Esophagus muscularis mucosa (tissue), 4 donors: ENCODE measurements around the gene RANBP3. TPM values are rescaled to one million over a fixed set of nuclear protein-coding genes. Genes with fewer than 3 reads are reported as not detected.

Experiments used
- DNase-seq: peaks from one replicate; pipeline ENCODE4 v3.0.0-alpha.2; 2017; ENCODE audit errors: extremely low spot score
- H3K27ac ChIP-seq, 4 donors: fragments of 200-600 bp; sonication (generic); replicated peaks in 1 of 4; 1 replicate in 3 of 4; 2 replicates in 1 of 4; pipeline ENCODE4 v1.5.1; 2016 to 2019; ENCODE audit warnings: mild to moderate bottlenecking in 1 of 4
- H3K27me3 ChIP-seq, 4 donors: fragments of 200-600 bp; sonication (generic); one replicate each; pipeline versions ENCODE4 v1.5.1 to v1.6.0; 2016 to 2019
- H3K36me3 ChIP-seq, 4 donors: fragments of 200-600 bp; sonication (generic); one replicate each; pipeline ENCODE4 v1.5.1; 2016 to 2019
- H3K4me1 ChIP-seq, 4 donors: fragments of 200-600 bp; sonication (generic); one replicate each; pipeline ENCODE4 v1.5.1; 2016 to 2019
- H3K4me3 ChIP-seq, 4 donors: fragments of 200-600 bp; sonication (generic); 1 replicate in 2 of 4; 2 replicates in 2 of 4; pipeline ENCODE4 v1.5.1; 2016 to 2019; ENCODE audit warnings: mild to moderate bottlenecking in 4 of 4, moderate library complexity in 1 of 4
- H3K9me3 ChIP-seq, 4 donors: fragments of 200-600 bp; sonication (generic); 1 replicate in 3 of 4; 2 replicates in 1 of 4; pipeline ENCODE4 v1.5.1; 2016 to 2019
- EP300 ChIP-seq: sonication (generic); formaldehyde crosslinking; IDR thresholded peaks from one replicate; pipeline ENCODE4 v1.6.1; 2017; ENCODE audit warnings: antibody characterized with exemption
- POLR2A ChIP-seq: fragments of 450-650 bp; IDR thresholded peaks from one replicate; pipeline ENCODE4 v1.6.1; 2017; ENCODE audit warnings: antibody characterized with exemption, moderate library complexity, mild to moderate bottlenecking, low read depth
- POLR2AphosphoS5 ChIP-seq, 2 donors: sonication (generic); formaldehyde crosslinking; IDR thresholded peaks; one replicate each; pipeline ENCODE4 v1.6.1; 2017; ENCODE audit warnings: antibody characterized with exemption in 2 of 2
- WGBS: methylation state at CpG from one replicate; pipeline ENCODE4 v1.1.5; 2018; 5-methylcytosine and 5-hydroxymethylcytosine counted together
- intact Hi-C: fragments of 100-400 bp; cut with DNase I; formaldehyde crosslinking; loops from one replicate; pipeline ENCODE4 v1.15.1; 2023
- total RNA-seq, 4 donors: library from RNA; depleted of rRNA; stranded (reverse); fragments of >200 nt; gene quantifications; one replicate each; pipeline versions ENCODE4 v1.1.0 to v1.2.1, GENCODE V29; 2016
- TF ChIP-seq, protein P1 (sequence below), 3 experiments: fragments of 200-600 bp in 2 of 3; fragments of 450-650 bp in 1 of 3; sonication (generic) in 2 of 3; IDR thresholded peaks; one replicate each; pipeline ENCODE4 v1.5.1; 2017 to 2019; ENCODE audit warnings: antibody characterized with exemption in 3 of 3, mild to moderate bottlenecking in 2 of 3, moderate library complexity in 1 of 3

The RANBP3 gene
- total RNA-seq, 4 donors from 2014 or later, result 92.2 to 127 (median 102) TPM

DNA sequence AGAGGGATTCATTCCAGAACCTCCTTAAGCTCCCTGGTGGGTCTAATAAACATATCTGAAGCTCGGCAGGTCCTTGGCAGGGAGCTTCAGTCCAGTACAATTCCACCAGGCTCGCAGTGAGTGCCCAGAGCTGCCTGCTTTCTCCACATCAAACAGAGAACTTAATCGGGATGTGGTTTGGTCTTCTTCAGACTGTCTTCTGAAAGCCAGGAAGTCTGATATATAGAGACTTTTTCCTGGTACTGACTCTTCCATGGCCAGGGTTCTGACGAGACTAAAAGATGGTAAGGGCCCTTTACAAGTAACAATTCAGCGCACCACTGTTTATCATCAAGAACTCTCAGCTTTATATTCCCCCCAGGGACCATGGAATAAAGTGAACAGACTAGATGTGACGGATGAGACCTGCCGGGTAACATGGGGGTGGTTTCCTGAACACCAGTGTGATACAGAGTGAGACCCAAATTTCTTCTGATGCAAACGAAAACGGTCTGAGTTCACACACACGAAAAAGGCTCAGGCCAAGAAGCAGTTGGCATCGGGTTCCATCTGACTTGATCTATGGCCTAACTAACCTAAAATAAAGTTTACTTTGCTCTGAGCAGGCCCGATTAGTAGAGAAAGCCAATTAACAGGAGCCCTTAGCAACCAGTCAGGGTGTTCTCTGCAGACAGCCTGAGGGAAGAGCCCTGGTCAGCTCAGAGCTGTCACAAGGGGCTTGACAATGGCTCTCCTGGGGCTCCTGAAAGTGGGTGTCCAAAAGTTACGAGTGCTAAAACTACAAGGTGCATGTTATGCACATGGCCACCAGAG lies 29.0 kb downstream of the RANBP3 start:
- WGBS, result 49% methylated on average over 10 of the region's 13 CpGs

DNA sequence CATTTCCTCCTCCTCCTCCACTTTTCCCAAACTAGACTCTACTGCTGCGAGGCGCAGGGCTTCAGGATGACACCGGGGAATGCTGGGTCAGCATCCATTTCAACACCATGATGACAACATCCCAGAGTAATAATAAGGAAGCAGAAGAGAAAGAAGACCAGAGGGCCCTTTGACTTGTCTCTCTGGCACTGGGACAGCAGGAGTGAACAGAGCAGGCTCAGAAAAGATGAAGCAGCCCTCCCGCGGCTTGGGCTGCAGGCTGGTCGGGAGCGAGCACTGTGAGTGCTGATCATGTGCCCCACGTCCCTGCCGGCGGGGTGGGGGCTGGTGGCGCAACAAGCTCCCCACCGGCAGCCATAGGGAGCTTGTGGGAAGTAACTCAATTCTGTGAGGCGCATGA lies 30.5 kb downstream of the RANBP3 start:
- H3K4me3 ChIP-seq, result peak overlapping the region in 2 of 4 donors; percentile 24 to 41
- no peaks in the 10 kb centered on the region for H3K27me3 ChIP-seq
- H3K9me3 ChIP-seq, result no peaks in the 10 kb centered on the region
- H3K36me3 ChIP-seq, result peaks cover 0 to 10% (median 3%) of the 10 kb centered on the region in 4 donors
- DNase-seq, result no peak
- no peak for TF ChIP-seq EP300
- TF ChIP-seq, protein P1, sequence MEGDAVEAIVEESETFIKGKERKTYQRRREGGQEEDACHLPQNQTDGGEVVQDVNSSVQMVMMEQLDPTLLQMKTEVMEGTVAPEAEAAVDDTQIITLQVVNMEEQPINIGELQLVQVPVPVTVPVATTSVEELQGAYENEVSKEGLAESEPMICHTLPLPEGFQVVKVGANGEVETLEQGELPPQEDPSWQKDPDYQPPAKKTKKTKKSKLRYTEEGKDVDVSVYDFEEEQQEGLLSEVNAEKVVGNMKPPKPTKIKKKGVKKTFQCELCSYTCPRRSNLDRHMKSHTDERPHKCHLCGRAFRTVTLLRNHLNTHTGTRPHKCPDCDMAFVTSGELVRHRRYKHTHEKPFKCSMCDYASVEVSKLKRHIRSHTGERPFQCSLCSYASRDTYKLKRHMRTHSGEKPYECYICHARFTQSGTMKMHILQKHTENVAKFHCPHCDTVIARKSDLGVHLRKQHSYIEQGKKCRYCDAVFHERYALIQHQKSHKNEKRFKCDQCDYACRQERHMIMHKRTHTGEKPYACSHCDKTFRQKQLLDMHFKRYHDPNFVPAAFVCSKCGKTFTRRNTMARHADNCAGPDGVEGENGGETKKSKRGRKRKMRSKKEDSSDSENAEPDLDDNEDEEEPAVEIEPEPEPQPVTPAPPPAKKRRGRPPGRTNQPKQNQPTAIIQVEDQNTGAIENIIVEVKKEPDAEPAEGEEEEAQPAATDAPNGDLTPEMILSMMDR (IDR thresholded peaks at IDR 0.05), result no peak
- no peak for TF ChIP-seq POLR2A
- TF ChIP-seq POLR2AphosphoS5 (IDR thresholded peaks at IDR 0.05), result peak; percentile 65 to 69
- H3K4me1 ChIP-seq, result peaks cover 72 to 97% (median 93%) of the 10 kb centered on the region in 4 donors
- H3K27ac ChIP-seq, result peak overlapping the region; percentile 79 to 87 (median 84)
- intact Hi-C loops, result no loop called here
- 35% methylated on average over 11 of the region's 13 CpGs for WGBS

More for the DNA sequence above, 29.0 kb downstream of the RANBP3 start:
- no peak for DNase-seq
- TF ChIP-seq, protein P1 (IDR thresholded peaks at IDR 0.05), result peak in 1 of 3 experiments; percentile 3
- no peak for TF ChIP-seq POLR2A
- no peak for TF ChIP-seq EP300
- Histone ChIP-seq H3K36me3 (peaks cover 0 to 10% (median 3%) of the 10 kb centered on the region in 4 donors), H3K27me3 (no peaks in the 10 kb centered on the region), H3K9me3 (no peaks in the 10 kb centered on the region), H3K4me3 (no peak overlapping the region), H3K27ac (peak overlapping the region; percentile 79 to 87 (median 84)), H3K4me1 (peaks cover 77 to 97% (median 93%) of the 10 kb centered on the region in 4 donors)
- intact Hi-C loops, result no loop called here

DNA sequence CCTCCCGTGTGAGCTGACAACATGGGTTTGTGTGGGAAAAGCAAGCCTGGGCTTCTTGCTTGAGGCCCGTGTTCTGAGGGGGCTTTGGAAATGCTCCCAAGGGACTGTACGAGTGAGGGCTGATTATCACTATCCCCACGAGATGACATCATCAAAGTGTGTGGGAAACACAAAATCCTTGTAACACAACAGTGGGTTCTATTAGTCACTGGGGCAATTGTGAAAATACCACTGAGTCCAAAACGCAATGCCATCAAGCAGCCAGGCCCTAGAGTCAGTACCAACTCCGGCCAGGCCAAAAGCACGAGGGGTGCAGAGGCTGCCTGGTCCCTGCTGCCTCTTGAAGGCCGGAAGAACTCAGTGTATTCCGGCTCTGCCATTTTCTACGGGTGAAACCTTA lies 34.3 kb downstream of the RANBP3 start:
- TF ChIP-seq EP300, result no peak
- TF ChIP-seq, protein P1 (IDR thresholded peaks at IDR 0.05), result no peak
- TF ChIP-seq POLR2A, result no peak
- TF ChIP-seq POLR2AphosphoS5 (IDR thresholded peaks at IDR 0.05), result no peak
- H3K36me3 ChIP-seq, result peaks cover 10 to 28% (median 27%) of the 10 kb centered on the region in 4 donors
- no peaks in the 10 kb centered on the region for H3K9me3 ChIP-seq
- peak overlapping the region; percentile 54 to 73 (median 64) for H3K27ac ChIP-seq
- WGBS, result 70% methylated on average over 10 of the region's 10 CpGs
- intact Hi-C loops, result no loop called here
- H3K4me3 ChIP-seq, result no peak overlapping the region
- no peak for DNase-seq
- H3K27me3 ChIP-seq, result no peaks in the 10 kb centered on the region
- H3K4me1 ChIP-seq, result peaks cover 47 to 84% (median 72%) of the 10 kb centered on the region in 4 donors

DNA sequence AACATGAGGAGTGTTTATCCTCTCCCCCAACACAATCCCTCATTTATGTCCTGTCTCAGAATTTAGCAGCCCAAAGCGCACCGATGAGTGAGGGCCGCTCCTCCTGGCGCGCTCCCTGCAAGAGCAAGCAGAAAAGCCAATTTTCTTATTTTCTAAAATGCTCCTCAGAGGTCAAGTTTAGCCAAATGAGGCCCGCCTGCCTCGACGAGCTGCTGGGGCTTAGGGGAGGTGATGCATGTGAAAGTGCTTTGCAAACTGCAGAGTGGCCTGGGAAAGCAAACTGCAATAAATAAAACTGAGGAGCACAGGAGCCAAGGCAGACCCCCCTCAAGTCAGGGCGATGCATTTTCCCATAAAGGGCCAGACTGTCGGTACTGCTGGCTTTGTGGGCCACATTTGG lies 34.9 kb downstream of the RANBP3 start:
- WGBS, result 67% methylated on average over 10 of the region's 10 CpGs
- Histone ChIP-seq H3K9me3 (no peaks in the 10 kb centered on the region), H3K27me3 (no peaks in the 10 kb centered on the region), H3K36me3 (peaks cover 10 to 34% (median 29%) of the 10 kb centered on the region in 4 donors), H3K27ac (peak overlapping the region; percentile 54 to 73 (median 64)), H3K4me3 (no peak overlapping the region), H3K4me1 (peaks cover 42 to 78% (median 67%) of the 10 kb centered on the region in 4 donors)
- no peak for DNase-seq
- intact Hi-C loops, result no loop called here
- no peak for TF ChIP-seq EP300
- TF ChIP-seq POLR2AphosphoS5 (IDR thresholded peaks at IDR 0.05), result no peak
- TF ChIP-seq, protein P1 (IDR thresholded peaks at IDR 0.05), result no peak
- TF ChIP-seq POLR2A, result no peak
